ENCODE results near the gene CUL4A.

The CUL4A gene

GRCh38 chr13:113275387-113275786 lies 66.0 kb downstream of the CUL4A start:
- ChIA-PET CTCF (interaction anchor here (1.4 to 1.5 kb wide), 2 partner anchors 10 to 116 kb away, joined by 3 to 6 read pairs; no protein-coding TSS in a partner anchor), POLR2A (no interaction called here)
- no peak for DNase-seq (ENCODE audit: extremely low spot score)
- peak; percentile 45 for TF ChIP-seq CTCF (IDR thresholded peaks at IDR 0.05; ENCODE audit: control extremely low read depth, extremely low read depth, low read depth, missing control alignments)

- no peak for DNase-seq (ENCODE audit: extremely low spot score)
- ChIA-PET CTCF (interaction anchor here (1.0 kb wide), 1 partner anchor 12 kb away, joined by 3 read pairs; no protein-coding TSS in a partner anchor), POLR2A (interaction anchor here (0.8 kb wide), 1 partner anchor 73 kb away, joined by 3 read pairs; no protein-coding TSS in a partner anchor)
- no peak for TF ChIP-seq CTCF (IDR thresholded peaks at IDR 0.05; ENCODE audit: control extremely low read depth, extremely low read depth, low read depth, missing control alignments)
Observed at GRCh38 chr13:113280126-113280525, 70.7 kb downstream of the CUL4A start.

- DNase-seq (ENCODE audit: extremely low spot score), result no peak
- ChIA-PET CTCF (interaction anchor here (1.0 to 1.5 kb wide), 2 partner anchors 9 to 24 kb away, joined by 3 to 5 read pairs; no protein-coding TSS in a partner anchor), POLR2A (no interaction called here)
- no peak for TF ChIP-seq CTCF (IDR thresholded peaks at IDR 0.05; ENCODE audit: control extremely low read depth, extremely low read depth, low read depth, missing control alignments)
Observed at GRCh38 chr13:113283904-113284303, 74.5 kb downstream of the CUL4A start.

GRCh38 chr13:113288880-113289279 lies 79.5 kb downstream of the CUL4A start:
- POLR2A ChIA-PET, result no interaction called here

GRCh38 chr13:113291129-113291528 lies 81.7 kb downstream of the CUL4A start:
- ChIA-PET CTCF (interaction anchor here (1.6 kb wide), 1 partner anchor 17 kb away, joined by 4 read pairs; no protein-coding TSS in a partner anchor), POLR2A (no interaction called here)
- no peak for TF ChIP-seq CTCF (IDR thresholded peaks at IDR 0.05; ENCODE audit: control extremely low read depth, extremely low read depth, low read depth, missing control alignments)
- DNase-seq (ENCODE audit: extremely low spot score), result no peak

More at GRCh38 chr13:113288880-113289279, 79.5 kb downstream of the CUL4A start:
- DNase-seq (ENCODE audit: extremely low spot score), result no peak
- CTCF ChIA-PET, result no interaction called here
- TF ChIP-seq CTCF (IDR thresholded peaks at IDR 0.05; ENCODE audit: control extremely low read depth, extremely low read depth, low read depth, missing control alignments), result no peak

GRCh38 chr13:113292021-113292862 lies 82.8 kb downstream of the CUL4A start:
- CTCF ChIA-PET, result interaction anchor here (1.2 kb wide), 1 partner anchor 12 kb away, joined by 3 read pairs; no protein-coding TSS in a partner anchor

More at GRCh38 chr13:113292021-113292862, 82.8 kb downstream of the CUL4A start:
- no peak for TF ChIP-seq CTCF (IDR thresholded peaks at IDR 0.05; ENCODE audit: control extremely low read depth, extremely low read depth, low read depth, missing control alignments)
- POLR2A ChIA-PET, result no interaction called here
- DNase-seq (ENCODE audit: extremely low spot score), result no peak
